HepG2 (cell line): ENCODE data around the gene TPD52L2. TPM values are rescaled to one million over a fixed set of nuclear protein-coding genes. Genes with fewer than 3 reads are reported as not detected.
A peak's percentile ranks its signal among the peaks of the same experiment; 100 is the strongest.

Source experiments
- ELF1 ChIP-seq: sonication (generic); formaldehyde crosslinking; IDR thresholded peaks from 2 replicates; pipeline ENCODE4 v1.4.0; 2020; ENCODE audit warnings: missing genetic modification reagents
- GTF3A ChIP-seq: sonication (generic); formaldehyde crosslinking; conservative IDR thresholded peaks from 2 replicates; pipeline ENCODE4 v1.4.0; 2020; ENCODE audit warnings: mild to moderate bottlenecking, missing genetic modification reagents
- HNF4G ChIP-seq, 2 experiments: sonication (generic) in 1 of 2; formaldehyde crosslinking in 1 of 2; IDR thresholded peaks; 2 replicates each; pipeline versions ENCODE4 v1.4.0 to v1.6.1; 2011 to 2020; ENCODE audit warnings: borderline replicate concordance in 2 of 2, low read depth in 2 of 2, mild to moderate bottlenecking in 2 of 2, low read length in 1 of 2, missing genetic modification reagents in 1 of 2, moderate library complexity in 1 of 2
- KLF15 ChIP-seq: sonication (generic); formaldehyde crosslinking; IDR thresholded peaks from 2 replicates; pipeline ENCODE4 v1.8.1; 2023; ENCODE audit warnings: borderline replicate concordance, mild to moderate bottlenecking, inconsistent platforms, missing genetic modification reagents, mixed read lengths
- KMT2A ChIP-seq: sonication (generic); formaldehyde crosslinking; IDR thresholded peaks from 2 replicates; pipeline ENCODE4 v1.4.0; 2020; ENCODE audit warnings: missing genetic modification reagents
- NR2F1 ChIP-seq, 2 experiments: fragments of 450-650 bp in 1 of 2; formaldehyde crosslinking in 1 of 2; IDR thresholded peaks; 2 replicates each; pipeline versions ENCODE4 v1.5.0 to v1.6.1; 2016 to 2020; ENCODE audit warnings: mild to moderate bottlenecking in 1 of 2, missing compliant biosample characterization in 1 of 2, missing genetic modification reagents in 1 of 2, moderate library complexity in 1 of 2
- SMC3 ChIP-seq: IDR thresholded peaks from 2 replicates; pipeline ENCODE4 v1.6.1; 2011; ENCODE audit warnings: low read length, improper control_type of control experiment
- SP1 ChIP-seq, 2 experiments: fragments of 450-650 bp in 1 of 2; sonication (generic) in 1 of 2; formaldehyde crosslinking in 1 of 2; IDR thresholded peaks; 2 replicates each; pipeline versions ENCODE4 v1.4.0 to v1.6.1; 2016 to 2020; ENCODE audit warnings: missing genetic modification reagents in 1 of 2
- TGIF2 ChIP-seq: IDR thresholded peaks from 2 replicates; pipeline ENCODE4 v1.6.1; 2016; ENCODE audit warnings: control low read depth, missing compliant biosample characterization
- TOE1 ChIP-seq: sonication (generic); formaldehyde crosslinking; IDR thresholded peaks from 2 replicates; pipeline ENCODE4 v1.4.0; 2020; ENCODE audit warnings: mild to moderate bottlenecking, missing genetic modification reagents
- U2AF1 ChIP-seq: fragments of 200-400 bp; formaldehyde crosslinking; optimal IDR thresholded peaks from 2 replicates; pipeline ENCODE3; 2017; ENCODE audit warnings: mild to moderate bottlenecking, low read depth, low read length
- ZBTB38 ChIP-seq: sonication (generic); formaldehyde crosslinking; IDR thresholded peaks from 2 replicates; pipeline ENCODE4 v1.5.1; 2020; ENCODE audit warnings: mild to moderate bottlenecking, missing genetic modification reagents
- ZBTB46 ChIP-seq: sonication (generic); formaldehyde crosslinking; IDR thresholded peaks from 2 replicates; pipeline ENCODE4 v1.4.0; 2020; ENCODE audit warnings: mild to moderate bottlenecking, missing genetic modification reagents, borderline replicate concordance
- ZFX ChIP-seq: sonication (generic); formaldehyde crosslinking; IDR thresholded peaks from 2 replicates; pipeline ENCODE4 v1.4.0; 2020; ENCODE audit warnings: mild to moderate bottlenecking, low read depth, missing genetic modification reagents, moderate library complexity
- ZNF18 ChIP-seq: sonication (generic); formaldehyde crosslinking; IDR thresholded peaks from 2 replicates; pipeline ENCODE4 v1.8.0; 2022; ENCODE audit warnings: mild to moderate bottlenecking, missing genetic modification reagents; ENCODE audit not compliant: insufficient replicate concordance
- ZNF207 ChIP-seq: fragments of 450-650 bp; IDR thresholded peaks from 2 replicates; pipeline ENCODE4 v1.6.1; 2016; ENCODE audit warnings: antibody characterized with exemption, borderline replicate concordance
- ZNF468 ChIP-seq: sonication (generic); formaldehyde crosslinking; IDR thresholded peaks from 2 replicates; pipeline ENCODE4 v1.8.0; 2022; ENCODE audit warnings: mild to moderate bottlenecking, moderate library complexity, missing genetic modification reagents
- ZNF530 ChIP-seq: sonication (generic); formaldehyde crosslinking; IDR thresholded peaks from 2 replicates; pipeline ENCODE4 v1.5.0; 2020; ENCODE audit warnings: low read depth, mild to moderate bottlenecking, missing genetic modification reagents
- ZNF558 ChIP-seq: sonication (generic); formaldehyde crosslinking; IDR thresholded peaks from 2 replicates; pipeline ENCODE4 v1.9.0; 2022; ENCODE audit warnings: mild to moderate bottlenecking, missing genetic modification reagents, borderline replicate concordance
- ZNF562 ChIP-seq: sonication (generic); formaldehyde crosslinking; IDR thresholded peaks from 2 replicates; pipeline ENCODE4 v1.8.0; 2022; ENCODE audit warnings: missing genetic modification reagents, borderline replicate concordance
- ZNF570 ChIP-seq: sonication (generic); formaldehyde crosslinking; IDR thresholded peaks from 2 replicates; pipeline ENCODE4 v1.4.0; 2020; ENCODE audit warnings: mild to moderate bottlenecking, missing genetic modification reagents, borderline replicate concordance
- ZNF672 ChIP-seq: sonication (generic); formaldehyde crosslinking; IDR thresholded peaks from 2 replicates; pipeline ENCODE4 v1.8.1; 2022; ENCODE audit warnings: missing genetic modification reagents
- ZNF710 ChIP-seq: sonication (generic); formaldehyde crosslinking; IDR thresholded peaks from 2 replicates; pipeline ENCODE4 v1.5.0; 2020; ENCODE audit warnings: mild to moderate bottlenecking, missing genetic modification reagents, borderline replicate concordance
- polyA plus RNA-seq, 8 experiments: library from polyadenylated mRNA; depleted of rRNA in 3 of 8; stranded (reverse) in 7 of 8; unstranded in 1 of 8; fragments of >200 nt; fragmentation: Illumina TruSeq in 4 of 8; extraction: Trizol in 4 of 8; gene quantifications; 2 replicates each; pipeline versions ENCODE4 v1.2.1 to v1.2.3, GENCODE V29; 2011 to 2016; ENCODE audit warnings: low read depth in 4 of 8, missing spikeins in 1 of 8, mixed read lengths in 1 of 8; ENCODE audit not compliant: insufficient read depth in 1 of 8
- total RNA-seq, 5 experiments: library from RNA; depleted of rRNA; stranded (reverse); fragments of >200 nt; fragmentation: Illumina TruSeq; extraction: Trizol; gene quantifications; 2 replicates each; pipeline ENCODE4 v1.2.3, GENCODE V29; 2016; ENCODE audit warnings: low read depth in 1 of 5

Gene TPD52L2
- total and polyA plus RNA-seq, 2 of the 13 experiments (the other 11 are each of a cell fraction or from before 2014, with no cell fraction given), result 156 to 184 TPM

GRCh38 chr20:63863798-63864544 is 1.1 kb upstream of the TPD52L2 start (continued):
- TF ChIP-seq NR2F1 (CRISPR knock-in tag; IDR thresholded peaks at IDR 0.05) (peak in 1 of 2 experiments; percentile 71; a peak in 2 of 4 replicates), TGIF2 (peak; percentile 93), ZNF468 (no peak), TOE1 (CRISPR knock-in tag) (no peak), U2AF1 (no peak), KMT2A (CRISPR knock-in tag) (peak; percentile 83), ZFX (CRISPR knock-in tag) (peak; percentile 96), SMC3 (no peak; the same call in 1 of the 2 replicates), GTF3A (no peak), ZNF558 (0 out of 2 replicates have a peak, but pooled peaks have one; percentile 27), KLF15 (CRISPR knock-in tag) (0 out of 2 replicates have a peak, but pooled peaks have one; percentile 44), ZBTB38 (CRISPR knock-in tag) (peak; percentile 97), ELF1 (CRISPR knock-in tag) (peak; percentile 97), ZNF672 (CRISPR knock-in tag) (no peak), ZNF570 (0 out of 2 replicates have a peak, but pooled peaks have one; percentile 37), ZNF710 (CRISPR knock-in tag) (no peak; the same call in 1 of the 2 replicates), SP1 (IDR thresholded peaks at IDR 0.05) (no peak), SP1 (CRISPR knock-in tag; IDR thresholded peaks at IDR 0.05) (peak; percentile 70), ZBTB46 (CRISPR knock-in tag) (peak; percentile 96), ZNF18 (CRISPR knock-in tag) (peak; percentile 47), ZNF562 (no peak), ZNF207 (no peak), HNF4G (IDR thresholded peaks at IDR 0.05; ENCODE audit: borderline replicate concordance, low read depth, low read length) (peak; percentile 32; the same call in 1 of the 2 replicates), HNF4G (CRISPR knock-in tag; IDR thresholded peaks at IDR 0.05; ENCODE audit: borderline replicate concordance, low read depth) (peak; percentile 35), ZNF530 (no peak; the same call in 1 of the 2 replicates)
